HUES6 (cell line): Measurements from ENCODE around the gene TOP1.

Experiments
- H3K27ac ChIP-seq: 2 replicates; pipeline ENCODE4 v1.7.0; 2013; ENCODE audit warnings: low read depth, mild to moderate bottlenecking, low read length, inconsistent platforms
- H3K27me3 ChIP-seq: 2 replicates; pipeline ENCODE4 v1.6.1; 2013; ENCODE audit warnings: low read length; ENCODE audit not compliant: control insufficient read depth, insufficient read depth
- H3K36me3 ChIP-seq: 2 replicates; pipeline ENCODE4 v1.6.1; 2013; ENCODE audit warnings: low read length; ENCODE audit not compliant: control insufficient read depth, insufficient read depth
- H3K4me1 ChIP-seq: 2 replicates; pipeline ENCODE4 v1.6.1; 2013; ENCODE audit warnings: low read length; ENCODE audit not compliant: control insufficient read depth, insufficient read depth
- H3K4me3 ChIP-seq: 2 replicates; pipeline ENCODE4 v1.5.1; 2013; ENCODE audit warnings: low read depth, low read length
- H3K9ac ChIP-seq: one replicate; pipeline ENCODE4 v1.6.1; 2013; ENCODE audit warnings: mild to moderate bottlenecking, low read length
- H3K9me3 ChIP-seq: 2 replicates; pipeline ENCODE4 v1.6.1; 2013; ENCODE audit warnings: low read depth, low read length; ENCODE audit not compliant: control insufficient read depth, insufficient read depth

TOP1 gene

DNA sequence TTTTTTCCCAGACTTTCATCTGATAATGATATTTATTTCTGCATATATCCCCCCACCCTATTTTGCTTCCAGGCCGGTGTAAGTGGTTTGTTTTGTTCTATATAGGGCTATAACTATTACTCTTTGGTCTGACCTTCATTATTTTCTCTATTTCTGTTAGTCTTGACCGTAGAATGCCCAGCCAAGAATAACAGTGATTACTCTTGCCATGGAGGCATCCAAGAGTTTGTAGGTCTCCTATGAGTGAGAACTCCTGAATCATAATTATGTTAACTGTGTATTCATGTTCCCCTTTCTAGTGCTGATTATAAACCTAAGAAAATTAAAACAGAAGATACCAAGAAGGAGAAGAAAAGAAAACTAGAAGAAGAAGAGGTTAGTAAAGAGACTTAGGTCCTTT lies 52.2 kb downstream of the TOP1 start:
- Histone ChIP-seq H3K36me3 (peaks cover 96% of the 10 kb centered on the region), H3K9ac (no peak overlapping the region), H3K27ac (no peak overlapping the region), H3K9me3 (no peaks in the 10 kb centered on the region), H3K4me1 (no peaks in the 10 kb centered on the region; the same call in 1 of the 2 replicates), H3K27me3 (no peaks in the 10 kb centered on the region), H3K4me3 (no peak overlapping the region)

DNA sequence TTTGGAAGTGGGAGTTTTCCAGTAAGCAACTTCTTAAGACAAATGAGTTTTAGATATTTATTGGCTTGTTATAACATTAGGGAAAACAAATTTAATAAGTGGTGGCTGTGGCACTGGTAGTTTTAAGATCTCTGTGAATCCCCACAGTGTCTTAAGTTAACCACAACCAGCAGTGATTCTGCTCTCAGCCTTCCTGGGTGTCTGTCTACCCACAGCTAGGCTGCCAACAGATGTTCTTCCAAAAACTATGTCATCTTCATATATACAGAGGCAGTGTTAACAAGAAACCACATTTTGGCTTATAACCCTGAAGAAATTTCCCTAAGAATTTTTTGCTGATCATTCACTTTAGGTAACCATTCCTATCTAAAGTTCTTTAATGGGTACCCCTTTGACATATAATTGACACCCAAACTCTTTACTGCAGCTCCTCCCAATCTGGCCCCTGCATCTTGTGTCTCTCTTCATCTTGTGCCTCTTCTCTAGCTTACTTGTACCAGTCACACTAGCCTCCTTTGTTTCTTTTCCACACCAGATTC lies 52.7 kb downstream of the TOP1 start:
- H3K4me3 ChIP-seq = no peak overlapping the region
- H3K9ac ChIP-seq = no peak overlapping the region
- H3K27ac ChIP-seq = no peak overlapping the region
- H3K27me3 ChIP-seq = no peaks in the 10 kb centered on the region
- no peaks in the 10 kb centered on the region for H3K9me3 ChIP-seq
- no peaks in the 10 kb centered on the region for H3K4me1 ChIP-seq
- peaks cover 93% of the 10 kb centered on the region for H3K36me3 ChIP-seq

DNA sequence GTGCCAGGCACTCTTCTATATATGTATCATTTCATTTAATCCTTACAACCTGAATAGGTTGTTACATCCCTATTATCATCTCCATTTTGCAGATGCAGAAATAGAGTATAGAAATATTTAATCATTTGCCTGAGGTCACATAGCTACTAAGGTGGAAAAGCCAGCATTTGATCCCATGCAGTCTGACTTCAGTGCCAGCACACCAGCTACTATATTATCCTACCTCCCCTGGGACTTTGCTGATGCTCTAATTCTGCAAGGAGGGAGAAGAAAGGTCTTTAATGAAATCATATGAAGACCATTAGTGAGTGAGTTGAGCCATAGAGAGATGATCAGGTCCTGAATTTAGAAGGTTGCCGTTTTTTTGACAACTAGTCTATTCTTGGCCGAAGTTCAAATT lies 53.7 kb downstream of the TOP1 start:
- Histone ChIP-seq H3K27me3 (no peaks in the 10 kb centered on the region), H3K9ac (no peak overlapping the region), H3K27ac (no peak overlapping the region), H3K4me3 (no peak overlapping the region), H3K36me3 (peaks cover 93% of the 10 kb centered on the region), H3K4me1 (peaks cover 4% of the 10 kb centered on the region; the same call in 1 of the 2 replicates), H3K9me3 (no peaks in the 10 kb centered on the region)

DNA sequence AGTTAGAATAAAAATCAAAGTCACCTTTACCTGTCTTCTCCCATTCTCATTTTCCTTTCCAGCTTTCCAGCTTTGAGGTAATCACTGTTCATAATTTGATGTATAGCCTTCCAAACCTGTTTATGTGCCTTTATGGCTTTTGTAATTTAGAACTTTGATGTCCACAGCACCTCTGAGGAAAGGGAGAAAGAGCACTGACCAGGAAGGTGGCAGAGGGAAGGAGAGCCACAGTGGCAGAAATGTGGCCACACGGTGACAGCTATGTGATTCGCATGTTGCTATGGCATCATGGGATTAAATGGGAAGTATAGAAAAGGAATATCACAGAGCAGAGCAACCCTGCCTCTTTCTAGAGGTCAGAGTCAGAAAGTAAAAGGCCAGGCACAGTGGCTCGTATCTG lies 57.0 kb downstream of the TOP1 start:
- Histone ChIP-seq H3K4me1 (peaks cover 5% of the 10 kb centered on the region; the same call in 1 of the 2 replicates), H3K27me3 (no peaks in the 10 kb centered on the region), H3K4me3 (no peak overlapping the region), H3K27ac (no peak overlapping the region), H3K9me3 (no peaks in the 10 kb centered on the region), H3K36me3 (peaks cover 79% of the 10 kb centered on the region), H3K9ac (no peak overlapping the region)

DNA sequence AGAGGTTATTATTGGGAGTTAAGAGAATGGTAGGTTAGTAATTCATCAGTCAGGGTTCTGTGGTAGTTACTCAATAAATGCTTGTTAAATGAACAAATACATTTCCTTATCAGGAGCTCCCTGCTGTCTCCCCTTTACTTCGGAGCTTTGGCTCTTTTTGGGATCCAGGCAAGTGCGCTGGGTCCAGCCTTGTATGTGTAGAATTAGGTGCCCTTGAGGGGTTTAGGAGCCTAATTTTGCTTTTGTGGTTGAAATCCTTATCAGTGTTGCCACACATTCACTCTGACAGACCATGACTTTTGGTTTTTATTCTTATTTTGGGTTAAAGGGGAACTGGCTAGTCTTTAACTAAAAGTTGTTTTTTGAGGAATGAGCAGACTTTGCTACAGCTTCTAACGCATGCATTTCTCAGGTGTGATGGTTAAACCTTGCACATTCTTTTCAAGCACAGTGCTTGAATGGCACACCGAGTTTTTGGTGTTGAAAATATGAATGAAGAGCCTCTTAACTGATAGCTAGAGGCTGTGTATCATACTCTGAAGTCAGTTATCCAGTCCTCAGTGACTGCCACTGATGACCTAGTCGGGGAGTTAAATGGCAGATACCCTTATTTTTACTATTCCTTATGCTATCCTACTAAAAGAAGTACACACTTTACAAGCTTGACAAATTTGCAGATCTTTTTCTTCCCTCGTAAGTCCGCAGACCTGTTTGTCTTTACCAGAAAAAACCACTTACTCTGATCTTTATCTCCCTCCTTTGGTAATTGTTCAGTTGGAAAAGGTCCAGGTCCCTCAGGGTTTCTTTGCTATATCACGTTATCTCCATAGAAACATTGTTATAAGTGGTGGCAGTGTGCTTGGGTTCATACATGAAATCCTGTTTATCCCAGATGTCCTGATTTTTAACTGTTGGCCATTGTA lies 58.0 kb downstream of the TOP1 start:
- Histone ChIP-seq H3K36me3 (peaks cover 71% of the 10 kb centered on the region), H3K27me3 (no peaks in the 10 kb centered on the region), H3K27ac (no peak overlapping the region), H3K4me3 (no peak overlapping the region), H3K9me3 (no peaks in the 10 kb centered on the region), H3K9ac (no peak overlapping the region), H3K4me1 (peaks cover 5% of the 10 kb centered on the region; the same call in 1 of the 2 replicates)

DNA sequence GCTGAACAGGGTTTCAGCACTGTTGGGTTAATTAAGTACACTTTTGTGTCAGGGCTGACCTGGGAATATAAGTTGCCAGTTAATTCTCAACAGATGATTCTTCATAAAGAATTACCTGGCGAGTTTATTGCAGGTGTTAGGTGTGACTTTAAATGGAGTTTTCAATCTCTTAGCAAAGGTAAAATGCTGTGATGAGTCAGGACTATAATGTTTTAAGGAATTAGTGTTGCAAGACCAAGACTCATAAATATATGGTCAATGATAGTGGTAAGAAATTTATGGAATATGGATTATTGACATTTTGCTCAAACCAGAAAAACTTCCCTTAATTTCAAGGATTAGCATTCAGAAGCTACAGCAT lies 58.7 kb downstream of the TOP1 start:
- Histone ChIP-seq H3K36me3 (peaks cover 71% of the 10 kb centered on the region), H3K9ac (no peak overlapping the region), H3K27me3 (no peaks in the 10 kb centered on the region), H3K4me3 (no peak overlapping the region), H3K4me1 (peaks cover 5% of the 10 kb centered on the region; the same call in 1 of the 2 replicates), H3K9me3 (no peaks in the 10 kb centered on the region), H3K27ac (no peak overlapping the region)

DNA sequence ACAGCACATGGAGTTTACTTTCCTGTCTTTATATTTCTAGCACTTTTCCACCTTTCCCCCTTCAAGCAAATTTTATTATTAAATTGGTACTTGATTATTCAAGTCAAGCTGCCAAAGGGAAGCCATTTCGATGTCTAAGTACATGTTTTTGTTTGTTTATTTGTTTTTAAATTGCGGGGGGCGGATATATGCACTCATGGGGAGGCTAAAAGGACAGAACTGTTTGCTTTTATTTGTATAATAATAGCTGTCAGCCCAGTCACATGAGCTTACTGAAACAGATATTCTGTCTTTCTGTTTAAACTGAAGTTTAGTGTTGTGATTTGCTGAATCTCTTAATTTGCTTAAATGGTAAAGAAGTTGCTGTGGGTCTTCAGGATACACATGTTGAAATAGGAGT lies 59.2 kb downstream of the TOP1 start:
- H3K4me3 ChIP-seq = no peak overlapping the region
- peaks cover 71% of the 10 kb centered on the region for H3K36me3 ChIP-seq
- H3K4me1 ChIP-seq = peaks cover 5% of the 10 kb centered on the region; the same call in 1 of the 2 replicates
- no peaks in the 10 kb centered on the region for H3K9me3 ChIP-seq
- H3K9ac ChIP-seq = no peak overlapping the region
- H3K27ac ChIP-seq = no peak overlapping the region
- H3K27me3 ChIP-seq = no peaks in the 10 kb centered on the region

DNA sequence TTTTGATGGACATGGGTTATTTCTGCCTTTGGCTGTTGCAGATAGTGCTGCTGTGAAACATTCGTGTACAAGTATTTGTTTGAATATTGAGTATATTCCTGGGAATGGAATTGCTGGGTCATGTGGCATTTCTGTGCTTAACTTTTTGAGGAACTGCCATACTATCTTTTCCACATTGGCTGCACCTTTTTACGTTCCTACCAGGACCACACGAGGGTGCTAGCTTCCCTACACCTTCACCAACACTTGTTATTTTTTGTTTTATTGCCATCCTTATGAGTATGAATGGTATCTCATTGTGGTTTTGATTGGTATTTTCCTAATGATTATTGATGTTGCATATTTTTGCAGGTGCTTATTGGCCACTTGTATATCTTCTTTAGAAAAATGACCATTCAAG lies 60.9 kb downstream of the TOP1 start:
- no peaks in the 10 kb centered on the region for H3K9me3 ChIP-seq
- H3K4me3 ChIP-seq = no peak overlapping the region
- no peak overlapping the region for H3K27ac ChIP-seq
- H3K4me1 ChIP-seq = peaks cover 5% of the 10 kb centered on the region; the same call in 1 of the 2 replicates
- H3K27me3 ChIP-seq = no peaks in the 10 kb centered on the region
- H3K9ac ChIP-seq = no peak overlapping the region
- H3K36me3 ChIP-seq = peaks cover 69% of the 10 kb centered on the region

DNA sequence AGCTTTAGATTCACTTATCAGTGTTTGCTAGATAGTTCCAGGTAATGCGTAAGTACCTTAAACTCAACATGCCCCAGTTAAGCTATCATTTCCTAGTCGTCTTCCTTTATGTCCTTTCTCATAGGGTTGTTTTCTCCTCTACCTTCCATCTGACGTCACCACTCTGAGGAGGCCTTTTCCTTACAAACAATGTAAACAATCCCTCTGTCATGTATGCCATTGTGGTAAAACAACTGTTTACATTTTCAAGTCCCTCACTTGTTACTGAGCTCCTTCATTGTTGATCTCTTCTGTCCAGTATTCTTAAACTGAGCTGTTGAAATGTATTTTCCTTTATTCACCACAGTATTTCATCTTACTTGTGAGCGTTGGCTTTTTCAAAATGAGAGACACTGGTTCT lies 63.3 kb downstream of the TOP1 start:
- H3K27me3 ChIP-seq = no peaks in the 10 kb centered on the region

DNA sequence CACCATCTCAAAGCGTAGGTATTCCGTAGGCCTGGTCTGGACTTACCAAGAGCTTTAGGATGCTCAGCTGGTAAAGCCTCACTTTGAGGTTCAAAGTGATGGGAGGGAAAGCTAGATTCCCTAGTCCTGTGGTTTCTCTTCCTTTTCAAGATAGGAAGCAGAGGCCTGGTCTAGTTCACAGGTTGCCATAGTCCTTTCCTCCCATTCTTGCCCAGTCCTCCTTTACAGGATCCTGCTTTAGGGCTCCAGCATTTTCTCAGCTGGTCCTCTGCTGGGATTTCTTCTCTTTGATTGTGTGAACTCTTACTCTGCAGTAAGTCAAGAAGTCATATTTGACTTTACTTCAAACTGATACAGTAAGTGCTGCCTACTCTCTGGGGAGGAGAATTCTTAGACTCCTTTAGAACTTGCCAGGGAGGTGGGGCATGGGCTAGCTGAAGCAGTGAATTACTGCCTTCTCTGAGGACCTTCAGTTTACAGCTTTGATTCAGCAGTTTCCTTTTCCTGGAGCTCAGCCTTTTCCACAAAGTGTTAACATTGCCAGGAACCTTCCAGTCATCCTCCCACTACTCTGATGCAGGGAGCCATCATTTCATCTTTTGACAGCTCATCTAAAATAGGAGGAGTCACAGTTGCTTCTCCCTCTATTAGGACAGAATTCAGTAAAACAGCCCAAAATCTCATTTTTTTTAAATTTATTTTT lies 65.9 kb downstream of the TOP1 start:
- H3K27ac ChIP-seq = no peak overlapping the region
- H3K27me3 ChIP-seq = no peaks in the 10 kb centered on the region
- H3K4me1 ChIP-seq = no peaks in the 10 kb centered on the region
- H3K9me3 ChIP-seq = no peaks in the 10 kb centered on the region
- peaks cover 72% of the 10 kb centered on the region for H3K36me3 ChIP-seq
- H3K9ac ChIP-seq = no peak overlapping the region
- H3K4me3 ChIP-seq = no peak overlapping the region

More for the DNA sequence above, 63.3 kb downstream of the TOP1 start:
- H3K4me3 ChIP-seq = no peak overlapping the region
- no peak overlapping the region for H3K9ac ChIP-seq
- H3K4me1 ChIP-seq = 0 out of 2 replicates have a peak, but pooled peaks cover 5% of the 10 kb centered on the region
- H3K9me3 ChIP-seq = no peaks in the 10 kb centered on the region
- H3K27ac ChIP-seq = no peak overlapping the region
- peaks cover 64% of the 10 kb centered on the region for H3K36me3 ChIP-seq
